Vagina (tissue), 2 donors: ENCODE data around the gene THPO. TPM values are rescaled to one million over a fixed set of nuclear protein-coding genes. Genes with fewer than 3 reads are reported as not detected.

Source experiments
- DNase-seq, 2 donors: peaks; one replicate each; pipeline ENCODE4 v3.0.0-alpha.2; 2017; ENCODE audit errors: extremely low spot score in 2 of 2
- H3K27ac ChIP-seq: fragments of 200-600 bp; sonication (generic); one replicate; pipeline ENCODE4 v1.5.1; 2019
- H3K27me3 ChIP-seq: fragments of 200-600 bp; sonication (generic); one replicate; pipeline ENCODE4 v1.5.1; 2019
- H3K36me3 ChIP-seq, 2 donors: fragments of 200-600 bp; sonication (generic); one replicate each; pipeline ENCODE4 v1.5.1; 2017 to 2019
- H3K4me1 ChIP-seq: fragments of 200-600 bp; sonication (generic); one replicate; pipeline ENCODE4 v1.5.1; 2019
- H3K4me3 ChIP-seq, 2 donors: fragments of 200-600 bp; sonication (generic); 1 replicate in 1 of 2; 2 replicates in 1 of 2; pipeline ENCODE4 v1.5.1; 2016 to 2019
- H3K9me3 ChIP-seq: fragments of 200-600 bp; sonication (generic); one replicate; pipeline ENCODE4 v1.5.1; 2019
- CTCF ChIP-seq, 3 experiments: fragments of 450-650 bp in 2 of 3; fragments of 200-600 bp in 1 of 3; sonication (generic) in 1 of 3; IDR thresholded peaks; one replicate each; pipeline ENCODE4 v1.5.1; 2017 to 2019; ENCODE audit warnings: antibody characterized with exemption in 3 of 3, mild to moderate bottlenecking in 2 of 3, moderate library complexity in 2 of 3
- POLR2A ChIP-seq, 2 donors: fragments of 450-650 bp; IDR thresholded peaks; one replicate each; pipeline ENCODE4 v1.6.1; 2017; ENCODE audit warnings: antibody characterized with exemption in 2 of 2, mild to moderate bottlenecking in 2 of 2, moderate library complexity in 2 of 2
- POLR2AphosphoS5 ChIP-seq, 2 donors: sonication (generic); formaldehyde crosslinking; IDR thresholded peaks; one replicate each; pipeline ENCODE4 v1.9.0; 2017; ENCODE audit warnings: antibody characterized with exemption in 2 of 2, mild to moderate bottlenecking in 2 of 2, low read depth in 1 of 2; ENCODE audit not compliant: insufficient read depth in 1 of 2
- intact Hi-C: fragments of 100-400 bp; cut with DNase I; formaldehyde crosslinking; loops from one replicate; pipeline ENCODE4 v1.15.1; 2023
- total RNA-seq: library from RNA; depleted of rRNA; stranded (reverse); fragments of >200 nt; gene quantifications from one replicate; pipeline ENCODE4 v1.2.3, GENCODE V29; 2016

The THPO gene
- total RNA-seq, 1 donor from 2014 or later, result 0.74 TPM

- H3K36me3 ChIP-seq, result no peaks in the 10 kb centered on the region
- H3K4me3 ChIP-seq, result peak overlapping the region; percentile 44 to 89
- DNase-seq, result no peak
- no peaks in the 10 kb centered on the region for H3K9me3 ChIP-seq
- TF ChIP-seq POLR2AphosphoS5 (IDR thresholded peaks at IDR 0.05; ENCODE audit: insufficient read depth in 1 of 2, low read depth in 1 of 2) (peak in 1 of 2 donors; percentile 9), POLR2A (IDR thresholded peaks at IDR 0.05) (no peak)
- H3K27ac ChIP-seq, result peak overlapping the region; percentile 91
- H3K4me1 ChIP-seq, result peaks cover 34% of the 10 kb centered on the region
- no peaks in the 10 kb centered on the region for H3K27me3 ChIP-seq
- intact Hi-C loops, result loop anchor here (10.0 kb wide), 1 partner anchor 136 kb away; no protein-coding TSS in a partner anchor
Measured at GRCh38 chr3:184378651-184379357, 797 bp upstream of the THPO start.

- intact Hi-C loops, result loop anchor here (10.0 kb wide), 1 partner anchor 137 kb away; no protein-coding TSS in a partner anchor
- no peaks in the 10 kb centered on the region for H3K9me3 ChIP-seq
- H3K4me1 ChIP-seq, result peaks cover 47% of the 10 kb centered on the region
- DNase-seq, result no peak
- H3K36me3 ChIP-seq, result no peaks in the 10 kb centered on the region
- TF ChIP-seq CTCF (IDR thresholded peaks at IDR 0.05) (no peak), POLR2AphosphoS5 (IDR thresholded peaks at IDR 0.05; ENCODE audit: insufficient read depth in 1 of 2, low read depth in 1 of 2) (no peak), POLR2A (IDR thresholded peaks at IDR 0.05) (no peak)
- H3K4me3 ChIP-seq, result no peak overlapping the region
- H3K27me3 ChIP-seq, result no peaks in the 10 kb centered on the region
- H3K27ac ChIP-seq, result peak overlapping the region; percentile 91
Measured at GRCh38 chr3:184377374-184377773, 633 bp downstream of the THPO start.

GRCh38 chr3:184375747-184376461, 2.1 kb downstream of the THPO start:
- no peak for TF ChIP-seq POLR2A (IDR thresholded peaks at IDR 0.05)
- TF ChIP-seq POLR2AphosphoS5 (IDR thresholded peaks at IDR 0.05; ENCODE audit: insufficient read depth in 1 of 2, low read depth in 1 of 2), result no peak
- TF ChIP-seq CTCF (IDR thresholded peaks at IDR 0.05), result no peak
- no peak for DNase-seq
- Histone ChIP-seq H3K27ac (no peak overlapping the region), H3K36me3 (no peaks in the 10 kb centered on the region), H3K27me3 (no peaks in the 10 kb centered on the region), H3K4me1 (peaks cover 47% of the 10 kb centered on the region), H3K9me3 (no peaks in the 10 kb centered on the region), H3K4me3 (no peak overlapping the region)
- intact Hi-C loops, result loop anchor here (10.0 kb wide), 1 partner anchor 139 kb away; no protein-coding TSS in a partner anchor

- no peaks in the 10 kb centered on the region for H3K9me3 ChIP-seq
- TF ChIP-seq CTCF (IDR thresholded peaks at IDR 0.05) (no peak), POLR2AphosphoS5 (IDR thresholded peaks at IDR 0.05; ENCODE audit: insufficient read depth in 1 of 2, low read depth in 1 of 2) (no peak), POLR2A (IDR thresholded peaks at IDR 0.05) (no peak)
- intact Hi-C loops, result loop anchor here (10.0 kb wide), 1 partner anchor 141 kb away; no protein-coding TSS in a partner anchor
- H3K36me3 ChIP-seq, result no peaks in the 10 kb centered on the region
- H3K4me3 ChIP-seq, result no peak overlapping the region
- H3K27me3 ChIP-seq, result no peaks in the 10 kb centered on the region
- H3K4me1 ChIP-seq, result peaks cover 45% of the 10 kb centered on the region
- H3K27ac ChIP-seq, result peak overlapping the region; percentile 67
- no peak for DNase-seq
Measured at GRCh38 chr3:184373422-184373821, 4.6 kb downstream of the THPO start.

GRCh38 chr3:184372911-184373310, 5.1 kb downstream of the THPO start:
- no peak for DNase-seq
- Histone ChIP-seq H3K4me3 (no peak overlapping the region), H3K9me3 (no peaks in the 10 kb centered on the region), H3K27me3 (no peaks in the 10 kb centered on the region), H3K4me1 (peaks cover 42% of the 10 kb centered on the region), H3K36me3 (peaks cover 0 to 4% of the 10 kb centered on the region in 2 donors), H3K27ac (peak overlapping the region; percentile 67)
- intact Hi-C loops, result loop anchor here (10.0 kb wide), 1 partner anchor 142 kb away; no protein-coding TSS in a partner anchor
- TF ChIP-seq POLR2AphosphoS5 (IDR thresholded peaks at IDR 0.05; ENCODE audit: insufficient read depth in 1 of 2, low read depth in 1 of 2), result no peak
- no peak for TF ChIP-seq CTCF (IDR thresholded peaks at IDR 0.05)
- no peak for TF ChIP-seq POLR2A (IDR thresholded peaks at IDR 0.05)
